HEK293T (cell line): ENCODE results near the gene CHTF18.

Experiments used
- CTCF ChIA-PET: fragments of 350-600 bp; formaldehyde crosslinking; extraction: SDS; loops from one replicate; lab custom pipeline; 2021; ENCODE audit warnings: antibody characterized with exemption, inconsistent platforms; lab: Yijun Ruan, JAX
- POLR2A ChIA-PET: fragments of 350-600 bp; formaldehyde crosslinking; extraction: SDS; loops from one replicate; lab custom pipeline; 2020; ENCODE audit warnings: antibody characterized with exemption, inconsistent platforms; lab: Yijun Ruan, JAX
- DNase-seq: peaks from one replicate; pipeline ENCODE4 v3.0.0; 2012; ENCODE audit warnings: mixed read lengths; ENCODE audit errors: extremely low spot score
- ARNT ChIP-seq: fragments of 450-650 bp; IDR thresholded peaks from 2 replicates; pipeline ENCODE4 v1.6.1; 2017; ENCODE audit warnings: mild to moderate bottlenecking
- BHLHE40 ChIP-seq: fragments of 450-650 bp; IDR thresholded peaks from 2 replicates; pipeline ENCODE4 v1.6.1; 2016; ENCODE audit warnings: mild to moderate bottlenecking, moderate library complexity, borderline replicate concordance
- CTBP1 ChIP-seq: fragments of 450-650 bp; IDR thresholded peaks from 2 replicates; pipeline ENCODE4 v1.6.1; 2016; ENCODE audit warnings: borderline replicate concordance
- ELF4 ChIP-seq: fragments of 450-650 bp; IDR thresholded peaks from 2 replicates; pipeline ENCODE4 v1.6.1; 2017; ENCODE audit warnings: antibody characterized with exemption
- FOXA1 ChIP-seq: fragments of 450-650 bp; IDR thresholded peaks from 2 replicates; pipeline ENCODE4 v1.6.1; 2016; ENCODE audit warnings: mild to moderate bottlenecking
- FOXK2 ChIP-seq: fragments of 450-650 bp; IDR thresholded peaks from 2 replicates; pipeline ENCODE4 v1.6.1; 2016; ENCODE audit warnings: mild to moderate bottlenecking
- FOXM1 ChIP-seq: fragments of 450-650 bp; IDR thresholded peaks from 2 replicates; pipeline ENCODE4 v1.6.1; 2017; ENCODE audit warnings: mild to moderate bottlenecking, borderline replicate concordance
- HDGF ChIP-seq: fragments of 450-650 bp; IDR thresholded peaks from 2 replicates; pipeline ENCODE4 v1.6.1; 2017; ENCODE audit warnings: antibody characterized with exemption, borderline replicate concordance
- L3MBTL2 ChIP-seq: fragments of 450-650 bp; conservative IDR thresholded peaks from 2 replicates; pipeline ENCODE4 v1.6.1; 2016; ENCODE audit warnings: mild to moderate bottlenecking
- LEF1 ChIP-seq: fragments of 450-650 bp; IDR thresholded peaks from 2 replicates; pipeline ENCODE4 v1.6.1; 2017; ENCODE audit warnings: mild to moderate bottlenecking, borderline replicate concordance
- NFRKB ChIP-seq: fragments of 450-650 bp; IDR thresholded peaks from 2 replicates; pipeline ENCODE4 v1.6.1; 2016; ENCODE audit warnings: mild to moderate bottlenecking, moderate library complexity
- SP1 ChIP-seq: fragments of 450-650 bp; IDR thresholded peaks from 2 replicates; pipeline ENCODE4 v1.6.1; 2017
- SUZ12 ChIP-seq: fragments of 450-650 bp; IDR thresholded peaks from 2 replicates; pipeline ENCODE4 v1.6.1; 2016; ENCODE audit warnings: mild to moderate bottlenecking
- TARDBP ChIP-seq: fragments of 450-650 bp; IDR thresholded peaks from 2 replicates; pipeline ENCODE4 v1.6.1; 2016
- ZNF384 ChIP-seq: fragments of 450-650 bp; IDR thresholded peaks from 2 replicates; pipeline ENCODE4 v1.6.1; 2016
- TF ChIP-seq, protein P1 (sequence below): fragments of 450-650 bp; IDR thresholded peaks from 2 replicates; pipeline ENCODE4 v1.6.1; 2016

The CHTF18 gene

DNA sequence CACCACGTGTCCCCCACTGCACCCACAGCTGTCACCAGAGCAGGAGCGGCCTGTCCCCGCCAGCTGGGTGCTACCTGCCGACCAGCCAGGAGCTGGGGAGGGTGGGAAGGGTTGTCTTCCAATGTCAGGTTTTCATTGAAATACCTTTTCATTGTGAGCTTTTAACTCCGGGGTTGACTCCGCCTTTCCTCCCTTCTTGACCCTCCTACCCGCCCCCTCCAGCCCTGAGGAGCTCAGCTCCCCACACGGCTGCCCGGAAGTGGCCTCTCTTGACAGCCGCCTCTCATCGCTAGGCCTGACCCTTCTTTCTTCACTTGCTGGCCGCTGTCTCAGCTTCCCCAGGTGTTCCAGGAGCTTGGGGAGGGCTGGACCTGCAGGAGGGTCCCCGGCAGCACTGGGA, 33.3 kb downstream of the CHTF18 start:
- DNase-seq: no peak
- POLR2A ChIA-PET: no interaction called here
- TF ChIP-seq ELF4 (no peak), LEF1 (no peak), SUZ12 (no peak), BHLHE40 (no peak), FOXM1 (no peak), L3MBTL2 (no peak), NFRKB (no peak), CTBP1 (no peak), ARNT (no peak), SP1 (no peak)
- TF ChIP-seq, protein P1, sequence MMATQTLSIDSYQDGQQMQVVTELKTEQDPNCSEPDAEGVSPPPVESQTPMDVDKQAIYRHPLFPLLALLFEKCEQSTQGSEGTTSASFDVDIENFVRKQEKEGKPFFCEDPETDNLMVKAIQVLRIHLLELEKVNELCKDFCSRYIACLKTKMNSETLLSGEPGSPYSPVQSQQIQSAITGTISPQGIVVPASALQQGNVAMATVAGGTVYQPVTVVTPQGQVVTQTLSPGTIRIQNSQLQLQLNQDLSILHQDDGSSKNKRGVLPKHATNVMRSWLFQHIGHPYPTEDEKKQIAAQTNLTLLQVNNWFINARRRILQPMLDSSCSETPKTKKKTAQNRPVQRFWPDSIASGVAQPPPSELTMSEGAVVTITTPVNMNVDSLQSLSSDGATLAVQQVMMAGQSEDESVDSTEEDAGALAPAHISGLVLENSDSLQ: no peak
- CTCF ChIA-PET: no interaction called here

DNA sequence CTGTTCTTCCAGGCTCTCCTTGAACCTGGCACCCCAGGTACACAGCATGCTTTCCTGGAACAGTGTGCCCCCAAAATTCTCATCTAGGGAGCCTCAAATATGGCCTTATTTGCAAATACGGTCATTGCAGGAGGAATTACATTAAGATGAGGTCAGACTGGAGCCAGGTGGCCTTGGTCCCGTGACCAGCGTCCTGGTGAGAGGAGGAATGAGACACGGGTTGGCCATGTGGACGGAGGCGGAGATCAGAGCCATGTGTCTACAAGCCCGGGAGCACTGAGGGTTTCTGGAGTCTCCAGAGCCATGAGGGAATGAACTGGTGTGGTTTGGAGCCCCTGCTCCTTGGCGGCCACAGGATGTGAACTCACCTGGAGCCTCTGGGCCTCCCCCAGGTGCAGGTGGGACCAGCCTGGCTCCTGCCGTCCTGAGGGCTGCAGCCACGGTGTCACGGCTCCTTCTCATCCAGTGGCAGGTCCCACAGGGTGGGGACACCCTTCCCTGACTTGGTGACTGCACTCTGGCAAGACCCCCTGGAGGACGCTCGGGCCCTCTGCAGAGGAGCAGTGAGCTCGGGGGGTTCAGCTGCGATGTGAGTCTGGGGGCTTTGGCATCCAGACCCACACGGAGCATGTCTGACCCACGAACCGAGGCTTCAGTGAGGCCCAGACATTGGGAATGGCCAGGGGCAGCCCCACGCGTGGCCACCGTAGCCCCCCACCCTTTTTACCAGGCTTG, 33.9 kb downstream of the CHTF18 start:
- CTCF ChIA-PET: no interaction called here
- POLR2A ChIA-PET: no interaction called here
- TF ChIP-seq FOXK2 (no peak), ZNF384 (no peak), ARNT (no peak), L3MBTL2 (no peak), CTBP1 (no peak), FOXM1 (no peak), LEF1 (no peak), HDGF (no peak), NFRKB (no peak), TARDBP (no peak), SP1 (no peak), FOXA1 (no peak), SUZ12 (no peak), ELF4 (no peak), BHLHE40 (no peak)
- TF ChIP-seq, protein P1: no peak
- DNase-seq: no peak

DNA sequence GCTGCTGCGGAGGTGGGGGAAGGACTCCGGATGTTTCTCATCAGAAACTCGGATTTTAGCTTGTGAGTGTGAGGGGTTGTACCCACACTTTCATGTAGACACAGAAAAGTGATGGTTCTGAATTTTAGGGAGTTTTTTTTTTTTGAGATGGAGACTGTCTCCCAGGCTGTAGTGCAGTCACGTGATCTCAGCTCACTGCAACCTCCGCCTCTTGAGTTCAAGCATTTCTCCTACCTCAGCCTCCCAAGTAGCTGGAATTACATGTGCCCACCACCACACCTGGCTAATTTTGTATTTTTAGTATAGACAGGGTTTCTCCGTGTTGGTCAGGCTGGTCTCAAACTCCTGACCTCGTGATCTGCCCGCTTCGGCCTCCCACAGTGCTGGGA, 34.5 kb downstream of the CHTF18 start:
- ChIA-PET POLR2A (no interaction called here), CTCF (no interaction called here)
- no peak for DNase-seq
- TF ChIP-seq L3MBTL2: no peak

DNA sequence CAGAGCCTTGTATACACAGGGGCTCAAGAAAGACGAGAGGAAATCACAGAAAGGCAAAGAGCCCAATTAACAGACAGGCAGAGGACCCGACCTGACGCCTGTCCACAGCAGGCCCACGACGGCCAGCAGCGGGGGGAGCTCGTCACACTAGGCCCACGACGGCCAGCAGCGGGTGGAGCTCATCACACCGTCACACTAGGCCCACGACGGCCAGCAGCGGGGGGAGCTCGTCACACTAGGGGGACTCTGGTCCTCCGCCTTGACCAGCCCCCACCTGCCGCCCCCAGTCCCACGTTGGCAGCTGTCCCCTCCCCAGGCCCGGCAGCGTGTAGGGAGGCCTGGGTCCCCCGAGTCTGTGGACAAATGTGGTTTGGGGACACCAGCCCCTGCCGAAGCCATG, 35.8 kb downstream of the CHTF18 start:
- POLR2A ChIA-PET: no interaction called here
- DNase-seq: no peak
- no peak for TF ChIP-seq ELF4
- no peak for TF ChIP-seq L3MBTL2
- TF ChIP-seq ZNF384: no peak
- TF ChIP-seq ARNT: no peak
- TF ChIP-seq HDGF: no peak
- no peak for TF ChIP-seq SUZ12
- no peak for TF ChIP-seq TARDBP
- TF ChIP-seq FOXM1: no peak
- no peak for TF ChIP-seq NFRKB
- no peak for TF ChIP-seq LEF1
- TF ChIP-seq FOXK2: no peak
- TF ChIP-seq SP1: no peak
- TF ChIP-seq, protein P1: no peak
- TF ChIP-seq CTBP1: no peak
- TF ChIP-seq FOXA1: no peak
- TF ChIP-seq BHLHE40: no peak
- CTCF ChIA-PET: no interaction called here

DNA sequence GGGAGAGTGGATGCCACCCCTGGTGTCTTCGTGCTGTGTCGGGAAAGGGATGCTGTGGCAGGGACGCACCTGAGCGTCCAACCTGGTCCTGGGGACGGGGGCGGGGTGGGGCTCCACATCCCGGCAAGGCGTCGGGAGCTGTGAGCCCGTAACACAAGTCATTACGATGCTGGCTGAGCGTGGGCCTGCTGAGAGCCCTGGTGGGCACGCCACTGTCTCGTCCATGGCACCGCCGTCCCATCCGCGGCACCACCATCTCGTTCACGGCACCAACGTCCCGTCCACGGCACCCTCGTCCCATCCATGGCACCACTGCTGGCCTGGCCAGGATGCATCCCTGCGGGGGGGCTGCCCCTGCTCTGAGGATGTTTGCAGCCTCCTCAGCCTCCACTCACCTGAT, 36.2 kb downstream of the CHTF18 start:
- no peak for DNase-seq
- TF ChIP-seq HDGF (no peak), SUZ12 (no peak), CTBP1 (no peak), FOXK2 (no peak), NFRKB (no peak), L3MBTL2 (no peak), FOXA1 (no peak), SP1 (no peak), FOXM1 (no peak)
- POLR2A ChIA-PET: no interaction called here
- CTCF ChIA-PET: no interaction called here

DNA sequence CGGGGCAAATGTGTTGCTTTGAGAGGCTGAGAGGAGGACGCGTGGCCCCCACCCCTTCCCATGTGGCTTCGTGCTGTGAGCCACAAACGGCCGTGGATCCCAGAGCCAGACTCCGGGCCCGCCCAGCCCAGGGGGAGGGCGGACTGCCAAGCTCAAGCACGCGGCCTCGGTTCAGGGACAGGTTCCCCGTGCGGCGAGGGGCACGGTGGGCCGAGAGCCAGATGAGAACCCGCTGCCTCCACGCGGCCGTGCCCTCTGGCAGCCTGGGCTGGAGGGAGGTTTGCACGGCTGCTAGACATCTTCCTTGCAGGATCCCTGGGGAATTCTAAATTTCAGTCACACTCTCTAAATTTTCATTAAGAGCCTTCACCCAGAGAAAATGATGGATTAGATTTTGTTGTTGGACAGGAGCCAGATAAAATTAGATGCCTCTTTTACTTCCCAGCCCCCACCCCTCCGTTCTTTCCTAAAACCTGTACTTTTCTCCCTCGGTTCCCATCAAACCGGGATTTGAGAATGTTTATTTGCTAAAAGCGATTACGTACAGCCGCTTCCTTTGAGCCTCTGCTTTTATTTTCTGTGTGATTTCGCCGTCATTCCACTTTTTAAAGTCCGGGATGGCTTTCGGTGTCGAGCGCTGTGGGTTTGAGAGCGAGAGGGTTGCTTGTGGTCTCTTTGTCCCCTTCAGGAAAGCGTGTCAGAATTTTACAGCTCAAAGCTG, 37.1 kb downstream of the CHTF18 start:
- no peak for TF ChIP-seq BHLHE40
- no peak for TF ChIP-seq ARNT
- peak; percentile 67 for TF ChIP-seq L3MBTL2
- ChIA-PET POLR2A (no interaction called here), CTCF (no interaction called here)
- DNase-seq: peak; percentile 26
